Measurements from ENCODE around the gene STOML2.

The STOML2 gene

GRCh38 chr9:35107297-35108290 is 4.7 kb upstream of the STOML2 start:
- DNase-seq: no peak

- no peak for DNase-seq
Observed at GRCh38 chr9:35106343-35106730, 3.4 kb upstream of the STOML2 start.

- no peak for DNase-seq
Observed at GRCh38 chr9:35105571-35106342, 2.8 kb upstream of the STOML2 start.

- DNase-seq: no peak
Observed at GRCh38 chr9:35105126-35105525, 2.2 kb upstream of the STOML2 start.

GRCh38 chr9:35104586-35104985 is 1.7 kb upstream of the STOML2 start:
- no peak for DNase-seq

GRCh38 chr9:35103660-35104191 is 795 bp upstream of the STOML2 start:
- DNase-seq: no peak

GRCh38 chr9:35102465-35102768 is 514 bp downstream of the STOML2 start:
- no peak for DNase-seq

GRCh38 chr9:35097573-35097972 is 5.4 kb downstream of the STOML2 start:
- DNase-seq: no peak

GRCh38 chr9:35096035-35096849 is 6.7 kb downstream of the STOML2 start, which contains the start of gene PIGO:
PIGO (minus strand) TSS chr9:35096591; CDS start chr9:35095565, 1,026 bp downstream.
- peak; percentile 91 for DNase-seq

GRCh38 chr9:35091536-35091935 is 11.4 kb downstream of the STOML2 start:
- no peak for DNase-seq

- no peak for DNase-seq
Observed at GRCh38 chr9:35089434-35089833, 13.5 kb downstream of the STOML2 start.

GRCh38 chr9:35085078-35085477 is 17.9 kb downstream of the STOML2 start:
- no peak for DNase-seq

- peak; percentile 82 to 85 for DNase-seq
Observed at GRCh38 chr9:35079426-35080341, 23.2 kb downstream of the STOML2 start, which contains the start of gene FANCG. FANCG (minus strand) TSS chr9:35079942; CDS start chr9:35079524, 418 bp downstream.

GRCh38 chr9:35079041-35079425 is 23.9 kb downstream of the STOML2 start:
- no peak for DNase-seq

- no peak for DNase-seq
Observed at GRCh38 chr9:35078066-35078465, 24.9 kb downstream of the STOML2 start.

GRCh38 chr9:35076848-35077247 is 26.1 kb downstream of the STOML2 start:
- DNase-seq: no peak

GRCh38 chr9:35075358-35075757 is 27.6 kb downstream of the STOML2 start:
- DNase-seq: no peak

- DNase-seq: no peak
Observed at GRCh38 chr9:35074791-35075190, 28.1 kb downstream of the STOML2 start.

GRCh38 chr9:35074141-35074540 is 28.8 kb downstream of the STOML2 start:
- DNase-seq: no peak

- DNase-seq: no peak
Observed at GRCh38 chr9:35073279-35073612, 29.7 kb downstream of the STOML2 start.

- peak; percentile 99 for DNase-seq
Observed at GRCh38 chr9:35072461-35073278, 30.3 kb downstream of the STOML2 start, which contains the start of gene VCP. VCP (minus strand) TSS chr9:35072625; CDS start chr9:35072353, 272 bp downstream.
